Large intestine (tissue), 3 donors: ENCODE results near the gene TANK. TPM values are rescaled to one million over a fixed set of nuclear protein-coding genes. Genes with fewer than 3 reads are reported as not detected.
"Not testable (repeated sequence)": the region's sequence is repeated elsewhere in the genome, so short reads cannot be mapped to it uniquely, and the experiment has no call there.

Source experiments
- DNase-seq, 2 donors: peaks; one replicate each; pipeline versions ENCODE4 v3.0.0 to v3.0.0-alpha.2; 2013
- H3K27ac ChIP-seq: one replicate; pipeline ENCODE4 v1.5.1; 2013; ENCODE audit warnings: low read length
- H3K27me3 ChIP-seq: 2 replicates; pipeline ENCODE4 v1.6.1; 2013; ENCODE audit warnings: low read length; ENCODE audit not compliant: control insufficient read depth, insufficient read depth
- H3K36me3 ChIP-seq: 2 replicates; pipeline ENCODE4 v1.6.1; 2013; ENCODE audit warnings: low read length; ENCODE audit not compliant: control insufficient read depth, insufficient read depth
- H3K4me1 ChIP-seq: one replicate; pipeline ENCODE4 v1.6.1; 2013; ENCODE audit warnings: low read length; ENCODE audit not compliant: control insufficient read depth, insufficient read depth
- H3K4me3 ChIP-seq: one replicate; pipeline ENCODE4 v1.5.1; 2013; ENCODE audit warnings: low read length
- H3K9me3 ChIP-seq: one replicate; pipeline ENCODE4 v1.6.1; 2013; ENCODE audit warnings: mild to moderate bottlenecking, low read depth, low read length, moderate library complexity; ENCODE audit not compliant: control insufficient read depth
- WGBS: methylation state at CpG from one replicate; pipeline ENCODE4 v1.1.5; 2013; ENCODE audit warnings: low lambda C conversion rate; ENCODE audit not compliant: insufficient coverage; 5-methylcytosine and 5-hydroxymethylcytosine counted together
- polyA plus RNA-seq: library from polyadenylated mRNA; unstranded; fragments of 120-200 nt; gene quantifications from one replicate; pipeline ENCODE4 v1.2.1, GENCODE V29; 2013

TANK gene
- polyA plus RNA-seq, 1 donor, result 51.1 TPM

GRCh38 chr2:161119483-161119882, 40.7 kb upstream of the TANK start:
- no peaks in the 10 kb centered on the region for H3K4me1 ChIP-seq
- no peaks in the 10 kb centered on the region for H3K27me3 ChIP-seq
- H3K36me3 ChIP-seq, result no peaks in the 10 kb centered on the region
- no peak overlapping the region for H3K4me3 ChIP-seq
- no peak for DNase-seq
- no peaks in the 10 kb centered on the region for H3K9me3 ChIP-seq
- H3K27ac ChIP-seq, result no peak overlapping the region

- H3K4me3 ChIP-seq, result no peak overlapping the region
- no peaks in the 10 kb centered on the region for H3K27me3 ChIP-seq
- no peak overlapping the region for H3K27ac ChIP-seq
- no peak for DNase-seq
- H3K4me1 ChIP-seq, result no peaks in the 10 kb centered on the region
- WGBS, result 73% methylated on average over 3 of the region's 6 CpGs
- no peaks in the 10 kb centered on the region for H3K36me3 ChIP-seq
- no peaks in the 10 kb centered on the region for H3K9me3 ChIP-seq
Observed at GRCh38 chr2:161120775-161121174, 39.5 kb upstream of the TANK start.

GRCh38 chr2:161121622-161122021, 38.6 kb upstream of the TANK start:
- no CpG with 5 or more reads among the region's 2 CpGs for WGBS
- Histone ChIP-seq H3K4me1 (no peaks in the 10 kb centered on the region), H3K36me3 (no peaks in the 10 kb centered on the region), H3K9me3 (no peaks in the 10 kb centered on the region), H3K27ac (no peak overlapping the region), H3K27me3 (no peaks in the 10 kb centered on the region), H3K4me3 (no peak overlapping the region)
- DNase-seq, result no peak

GRCh38 chr2:161122772-161123530, 37.3 kb upstream of the TANK start:
- peak; percentile 10 to 56 for DNase-seq
- Histone ChIP-seq H3K4me3 (no peak overlapping the region), H3K27ac (no peak overlapping the region), H3K4me1 (no peaks in the 10 kb centered on the region), H3K27me3 (no peaks in the 10 kb centered on the region), H3K36me3 (no peaks in the 10 kb centered on the region), H3K9me3 (no peaks in the 10 kb centered on the region)
- WGBS, result no CpG with 5 or more reads among the region's 3 CpGs

- H3K4me3 ChIP-seq, result no peak overlapping the region
- WGBS, result no CpG with 5 or more reads among the region's 2 CpGs
- no peaks in the 10 kb centered on the region for H3K4me1 ChIP-seq
- no peaks in the 10 kb centered on the region for H3K9me3 ChIP-seq
- H3K36me3 ChIP-seq, result no peaks in the 10 kb centered on the region
- DNase-seq, result no peak
- no peaks in the 10 kb centered on the region for H3K27me3 ChIP-seq
- no peak overlapping the region for H3K27ac ChIP-seq
Observed at GRCh38 chr2:161123531-161124030, 36.6 kb upstream of the TANK start.

- no peaks in the 10 kb centered on the region for H3K27me3 ChIP-seq
- no peaks in the 10 kb centered on the region for H3K4me1 ChIP-seq
- H3K36me3 ChIP-seq, result no peaks in the 10 kb centered on the region
- WGBS, result 100% methylated on average over 1 of the region's 2 CpGs
- DNase-seq, result no peak
- no peak overlapping the region for H3K4me3 ChIP-seq
- no peaks in the 10 kb centered on the region for H3K9me3 ChIP-seq
- no peak overlapping the region for H3K27ac ChIP-seq
Observed at GRCh38 chr2:161124201-161124600, 36.0 kb upstream of the TANK start.

- Histone ChIP-seq H3K4me3 (no peak overlapping the region), H3K27ac (no peak overlapping the region), H3K9me3 (no peaks in the 10 kb centered on the region), H3K27me3 (no peaks in the 10 kb centered on the region), H3K36me3 (no peaks in the 10 kb centered on the region), H3K4me1 (no peaks in the 10 kb centered on the region)
- DNase-seq, result no peak
- WGBS, result 90% methylated on average over 3 of the region's 3 CpGs
Observed at GRCh38 chr2:161128885-161129284, 31.3 kb upstream of the TANK start.

GRCh38 chr2:161130354-161130753, 29.9 kb upstream of the TANK start:
- no peaks in the 10 kb centered on the region for H3K27me3 ChIP-seq
- H3K9me3 ChIP-seq, result no peaks in the 10 kb centered on the region
- no peak overlapping the region for H3K4me3 ChIP-seq
- no peak overlapping the region for H3K27ac ChIP-seq
- DNase-seq, result no peak
- H3K36me3 ChIP-seq, result no peaks in the 10 kb centered on the region
- H3K4me1 ChIP-seq, result no peaks in the 10 kb centered on the region
- WGBS, result no CpG with 5 or more reads among the region's 8 CpGs

GRCh38 chr2:161131074-161131680, 29.1 kb upstream of the TANK start:
- no peaks in the 10 kb centered on the region for H3K4me1 ChIP-seq
- no peak overlapping the region for H3K27ac ChIP-seq
- no peaks in the 10 kb centered on the region for H3K27me3 ChIP-seq
- no peaks in the 10 kb centered on the region for H3K36me3 ChIP-seq
- no peaks in the 10 kb centered on the region for H3K9me3 ChIP-seq
- no peak overlapping the region for H3K4me3 ChIP-seq
- DNase-seq, result no peak
- WGBS, result 80% methylated on average over 1 of the region's 4 CpGs

- no peak overlapping the region for H3K27ac ChIP-seq
Observed at GRCh38 chr2:161131804-161132203, 28.4 kb upstream of the TANK start.

GRCh38 chr2:161132384-161132783, 27.8 kb upstream of the TANK start:
- not testable (repeated sequence) for H3K27me3 ChIP-seq, H3K27ac ChIP-seq, H3K9me3 ChIP-seq, H3K36me3 ChIP-seq, H3K4me3 ChIP-seq, H3K4me1 ChIP-seq, DNase-seq
- WGBS, result 100% methylated on average over 3 of the region's 5 CpGs

More at GRCh38 chr2:161131804-161132203, 28.4 kb upstream of the TANK start:
- Histone ChIP-seq H3K4me1 (no peaks in the 10 kb centered on the region), H3K27me3 (no peaks in the 10 kb centered on the region), H3K36me3 (no peaks in the 10 kb centered on the region), H3K4me3 (no peak overlapping the region), H3K9me3 (no peaks in the 10 kb centered on the region)
- no peak for DNase-seq
- no CpG with 5 or more reads among the region's 1 CpG for WGBS
